A549 treated with Hydrocortisone at 1 μM for 4 hours (cell line): ENCODE results near the gene NOS3. TPM values are rescaled to one million over a fixed set of nuclear protein-coding genes. Genes with fewer than 3 reads are reported as not detected.

Experiments
- total RNA-seq: library from RNA; stranded (reverse); fragments of 200-300 nt; extraction: Qiagen RNA extraction; gene quantifications from 5 replicates; pipeline ENCODE4 v1.2.3, GENCODE V29; 2022

The NOS3 gene
- 0.33 to 0.51 TPM (median 0.38 TPM) in 5 replicates for total RNA-seq

DNA sequence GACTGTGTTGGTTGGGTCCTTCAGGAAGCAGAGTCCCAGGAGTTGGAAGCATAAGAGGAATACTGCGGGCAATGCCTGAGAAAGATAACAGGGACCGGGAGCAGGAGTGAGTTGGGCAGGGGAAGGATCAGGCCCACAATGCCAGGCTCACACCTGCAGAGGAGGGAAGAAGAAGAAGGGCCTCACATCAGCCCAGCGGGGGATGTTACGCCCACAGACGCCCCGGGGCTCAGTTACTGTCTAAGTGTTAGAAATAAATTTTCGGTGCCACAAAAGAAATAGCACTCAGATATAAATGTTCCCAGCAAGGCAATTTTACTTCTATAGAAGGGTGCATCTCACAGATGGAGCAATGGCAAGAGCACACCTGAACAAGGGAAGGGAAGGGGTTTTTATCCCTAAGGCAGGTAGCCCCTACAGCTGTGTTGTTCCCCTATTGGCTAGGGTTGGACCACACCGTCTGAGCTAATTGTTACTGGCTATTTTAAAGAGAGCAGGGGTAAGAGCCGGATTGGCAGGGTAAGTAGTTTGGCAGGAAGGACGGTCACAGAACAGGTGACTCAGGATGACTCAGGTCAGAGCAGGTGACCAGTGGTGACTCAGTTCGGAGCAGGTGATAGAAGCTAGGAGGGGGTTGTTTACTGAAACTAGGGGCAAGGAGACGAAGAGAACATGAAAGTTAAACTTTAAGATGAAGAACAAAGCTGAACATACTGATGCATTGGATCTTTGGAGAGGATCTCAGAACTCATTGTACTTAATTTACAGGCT, at the start of gene NOS3:
Gene NOS3, plus strand, starts transcription at position 602 of the 771 bp plus-strand sequence. CDS start 2,787 bp downstream, outside the sequence.

GRCh38 chr7:150978126-150978789, 12.6 kb upstream of the NOS3 start, which contains the start of gene KCNH2:
KCNH2 (minus strand) TSS chr7:150978321; CDS start chr7:150977913, 408 bp downstream.

DNA sequence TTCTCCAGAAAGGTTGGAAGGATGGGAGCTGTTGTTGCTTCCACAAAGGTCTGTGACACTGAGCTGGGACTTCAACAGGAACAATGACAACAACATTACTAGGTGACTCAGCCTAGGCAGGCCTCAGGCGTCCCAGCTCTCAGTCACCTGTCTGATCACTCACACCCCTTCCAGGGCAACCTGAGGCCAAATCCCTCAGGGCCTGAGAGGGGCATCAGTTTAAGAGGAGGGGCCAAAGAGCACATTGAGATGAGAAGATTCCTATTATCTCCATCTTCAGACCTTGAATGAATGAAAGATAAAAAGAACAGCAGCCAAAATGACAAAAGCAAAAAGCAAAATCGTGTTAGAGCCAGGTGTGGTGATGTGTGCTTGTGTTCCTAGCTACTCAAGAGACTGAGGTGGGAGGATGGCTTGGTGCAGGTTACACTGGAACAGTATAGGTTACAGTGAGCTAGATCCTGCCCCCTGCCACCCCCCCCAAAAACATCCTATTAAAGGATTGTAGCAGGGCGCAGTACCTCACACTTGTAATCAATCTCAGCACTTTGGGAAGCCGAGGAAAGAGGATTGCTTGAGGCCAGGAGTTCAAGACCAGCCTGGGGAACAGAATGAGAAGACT, 33.7 kb downstream of the NOS3 start, which contains the start of gene ATG9B:
Gene ATG9B, minus strand, starts transcription at position 60 of the 622 bp plus-strand sequence. CDS start 71 bp downstream, outside the sequence.

DNA sequence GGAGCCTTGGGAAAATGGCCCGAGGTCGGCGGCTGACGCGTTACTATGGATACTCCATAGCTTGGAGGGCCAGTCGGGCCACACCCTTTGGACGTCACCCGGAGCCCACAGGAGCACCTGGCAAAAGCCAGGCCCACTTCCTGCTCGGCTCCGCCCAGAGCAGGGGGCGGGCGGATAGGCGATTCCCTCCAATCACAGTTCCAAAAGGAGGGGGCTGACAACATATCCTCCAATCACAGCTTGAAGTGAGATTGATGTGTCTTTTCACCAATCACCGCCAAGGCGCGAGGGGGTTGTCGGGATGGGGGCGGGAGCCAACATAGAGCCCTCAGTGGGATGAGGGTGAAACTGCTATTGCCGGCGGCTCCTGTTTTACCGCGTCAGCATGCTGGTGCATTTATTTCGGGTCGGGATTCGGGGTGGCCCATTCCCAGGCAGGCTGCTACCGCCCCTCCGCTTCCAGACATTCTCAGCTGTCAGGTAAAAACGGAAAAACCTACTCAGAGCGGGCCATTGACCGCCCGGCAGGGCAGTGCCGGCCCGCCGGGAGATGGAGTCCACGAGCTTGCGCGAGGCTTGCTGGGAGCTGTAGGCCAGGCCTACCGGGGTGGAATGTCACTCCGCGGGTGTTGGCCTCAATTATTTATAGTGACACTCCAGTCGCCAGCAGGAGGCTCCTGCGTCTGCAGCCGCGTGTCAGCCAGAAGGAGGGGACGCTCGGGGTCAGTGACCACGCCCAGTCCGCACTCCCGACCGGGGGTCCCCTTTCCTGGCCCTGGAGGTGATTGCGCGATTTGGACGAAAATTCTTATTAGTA, 37.5 kb downstream of the NOS3 start, which contains the start of gene ABCB8:
Gene ABCB8, plus strand, starts transcription at position 320 of the 817 bp plus-strand sequence. Its CDS starts 66 bp downstream, at position 386.

DNA sequence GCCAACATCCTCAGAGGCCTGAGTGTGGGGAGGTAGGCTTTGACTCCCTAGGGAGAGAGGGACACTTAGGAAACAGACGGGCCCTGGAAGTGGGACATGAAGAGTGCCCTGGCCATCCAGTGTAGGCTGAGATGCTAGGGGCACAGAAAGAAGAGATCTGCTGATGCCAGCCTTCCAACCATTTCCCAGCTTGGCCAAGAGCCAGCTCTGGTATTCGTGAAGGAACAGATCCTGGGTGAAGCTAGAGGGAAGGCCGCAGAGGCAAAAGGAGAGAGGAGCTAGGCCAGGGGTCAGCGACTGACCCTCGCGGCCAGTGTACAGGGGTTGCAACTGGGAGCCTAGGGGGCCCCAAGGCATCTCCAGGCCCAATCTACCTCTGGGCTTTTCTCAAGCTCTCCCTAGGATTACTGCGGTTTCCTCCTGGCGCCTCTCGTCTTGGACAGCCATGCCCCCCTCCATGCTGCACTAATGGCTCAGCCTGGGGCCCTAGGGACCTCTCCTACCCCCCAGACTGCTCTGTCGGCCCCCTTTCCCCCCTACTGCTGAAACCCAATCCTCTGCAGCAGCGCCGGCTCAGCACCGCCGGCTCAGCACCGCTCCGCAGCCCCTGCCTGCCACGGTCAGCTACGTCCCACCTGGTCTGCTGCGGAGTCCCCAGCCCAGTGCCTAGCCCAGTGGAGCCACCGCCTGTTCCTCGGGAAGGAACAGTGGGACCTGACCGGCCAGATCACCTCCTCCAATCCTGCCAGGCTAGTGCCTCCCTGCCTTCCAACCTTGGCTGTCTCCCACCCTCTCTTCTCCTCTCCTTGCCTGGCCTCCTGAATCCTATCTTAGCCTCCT, 57.4 kb downstream of the NOS3 start, which contains the start of gene ASIC3:
Gene ASIC3, plus strand, starts transcription at position 556 of the 840 bp plus-strand sequence. CDS start 355 bp downstream, outside the sequence.

DNA sequence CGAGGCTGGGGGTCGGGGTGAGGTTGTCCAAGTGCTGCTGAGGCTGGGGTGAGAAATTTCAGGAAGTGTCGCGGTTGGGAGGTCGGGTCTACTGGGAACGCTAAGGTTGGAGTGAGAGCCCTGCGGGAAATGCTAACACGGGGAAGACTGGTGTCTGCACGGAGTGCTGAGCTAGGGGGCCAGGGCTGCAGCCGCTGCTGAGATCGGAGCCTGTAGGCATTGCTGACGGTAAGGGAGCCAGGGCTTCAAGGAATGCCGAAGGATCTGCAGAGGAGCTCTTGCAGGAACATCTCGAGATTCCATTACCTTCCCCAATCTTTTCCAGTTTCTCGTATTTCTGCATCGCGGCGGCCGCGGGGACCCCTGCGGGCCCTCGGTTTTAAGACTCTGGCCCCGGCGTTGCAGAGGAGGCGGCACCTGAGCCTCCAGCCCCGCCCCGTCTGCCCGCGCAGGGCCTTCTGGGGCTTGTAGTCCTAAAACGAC, 66.7 kb downstream of the NOS3 start, which contains the start of gene CDK5:
Gene CDK5, minus strand, starts transcription at position 392 of the 483 bp plus-strand sequence. Its CDS starts 49 bp downstream, at position 343.

DNA sequence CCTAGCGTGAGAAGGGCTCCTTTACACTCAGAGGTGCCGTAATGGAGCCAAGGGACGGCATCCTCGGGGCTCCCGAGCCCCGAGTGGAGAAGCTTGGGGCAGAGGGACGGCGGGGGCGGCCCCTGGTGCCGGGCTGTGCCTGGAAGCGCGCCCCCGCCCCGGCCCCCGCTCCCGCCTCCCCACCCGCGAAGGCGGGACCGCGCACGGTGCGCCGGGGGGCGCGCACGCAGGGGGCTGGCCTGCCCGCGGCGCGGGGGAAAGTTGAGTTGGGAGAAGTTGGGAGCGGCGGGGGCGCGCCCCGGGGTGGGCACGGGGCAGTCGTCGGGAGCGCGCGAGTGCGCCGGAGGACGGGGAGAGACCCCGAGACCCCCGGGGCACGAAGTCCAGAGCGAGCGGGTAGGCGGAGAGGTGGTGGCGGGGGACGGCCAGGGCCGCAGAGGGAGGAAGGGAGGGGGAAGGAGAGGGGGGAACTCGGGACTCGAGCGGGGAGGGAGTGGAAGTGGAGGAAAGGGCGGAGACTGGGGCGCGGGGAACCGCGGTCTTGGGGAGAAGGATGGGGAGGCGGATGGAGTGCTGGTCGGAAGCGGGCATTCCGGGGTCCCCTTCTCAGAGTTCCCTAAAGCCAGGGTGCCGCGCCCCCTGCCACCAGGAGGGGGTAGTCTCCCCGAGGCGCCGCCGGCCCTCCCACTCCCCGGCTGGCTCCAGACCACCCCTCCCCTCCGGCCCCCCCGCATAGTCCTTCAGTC, 68.7 kb downstream of the NOS3 start, which contains the start of gene SLC4A2:
Gene SLC4A2, plus strand, starts transcription at position 223 of the 746 bp plus-strand sequence. CDS start 2,399 bp downstream, outside the sequence.

Other genes starting within 250 kb of the NOS3 start
- gene TMEM176B, start 190.7 kb upstream of the NOS3 start, total RNA-seq, result 0.10 to 0.17 TPM (median 0.13 TPM) in 3 of 5 replicates, not detected in the others
- gene TMEM176A, start 190.2 kb upstream of the NOS3 start, total RNA-seq, result not detected in 5 replicates
- 0.06 to 0.10 TPM in 2 of 5 replicates, not detected in the others for gene AOC1, start 138.5 kb upstream of the NOS3 start, total RNA-seq
- gene KCNH2, start 12.7 kb upstream of the NOS3 start, total RNA-seq, result 2.9 to 3.6 TPM (median 3.3 TPM) in 5 replicates
- gene ATG9B, start 33.5 kb downstream of the NOS3 start, total RNA-seq, result 0.34 to 1.1 TPM (median 0.70 TPM) in 5 replicates
- gene ABCB8, start 37.4 kb downstream of the NOS3 start, total RNA-seq, result 40.2 to 49.4 TPM (median 46.1 TPM) in 5 replicates
- 6.0 to 10.8 TPM (median 9.5 TPM) in 5 replicates for gene ASIC3, start 57.5 kb downstream of the NOS3 start, total RNA-seq
- 29.7 to 32.8 TPM (median 32.5 TPM) in 5 replicates for gene CDK5, start 66.9 kb downstream of the NOS3 start, total RNA-seq
- 201 to 272 TPM (median 246 TPM) in 5 replicates for gene SLC4A2, start 68.6 kb downstream of the NOS3 start, total RNA-seq
- gene FASTK, start 89.8 kb downstream of the NOS3 start, total RNA-seq, result 58.8 to 75.1 TPM (median 73.7 TPM) in 5 replicates
- gene TMUB1, start 92.5 kb downstream of the NOS3 start, total RNA-seq, result 37.6 to 56.1 TPM (median 55.7 TPM) in 5 replicates
- gene AGAP3, start 95.5 kb downstream of the NOS3 start, total RNA-seq, result 52.0 to 61.2 TPM (median 56.3 TPM) in 5 replicates
- gene GBX1, start 176.7 kb downstream of the NOS3 start, total RNA-seq, result 0.10 to 0.17 TPM in 2 of 5 replicates, not detected in the others
- gene ASB10, start 196.2 kb downstream of the NOS3 start, total RNA-seq, result not detected in 5 replicates
- not detected in 5 replicates for gene H2BK1, start 219.5 kb downstream of the NOS3 start, total RNA-seq
- gene ABCF2, start 236.2 kb downstream of the NOS3 start, total RNA-seq, result 59.6 to 71.5 TPM (median 61.7 TPM) in 5 replicates
- gene CHPF2, start 241.5 kb downstream of the NOS3 start, total RNA-seq, result 41.0 to 46.4 TPM (median 43.4 TPM) in 5 replicates